Thyroid gland (tissue), 4 donors: ENCODE results near the gene TCF7.

ENCODE experiments used
- CTCF ChIP-seq, 6 experiments: fragments of 200-600 bp in 3 of 6; fragments of 450-650 bp in 3 of 6; sonication (generic) in 3 of 6; IDR thresholded peaks; one replicate each; pipeline ENCODE4 v1.5.1; 2016 to 2019; ENCODE audit warnings: antibody characterized with exemption in 6 of 6, mild to moderate bottlenecking in 2 of 6, inconsistent platforms in 1 of 6, moderate library complexity in 1 of 6
- POLR2A ChIP-seq, 2 donors: fragments of 450-650 bp; IDR thresholded peaks; one replicate each; pipeline ENCODE4 v1.6.1; 2017; ENCODE audit warnings: antibody characterized with exemption in 2 of 2, mild to moderate bottlenecking in 2 of 2, moderate library complexity in 1 of 2

- TF ChIP-seq POLR2A (IDR thresholded peaks at IDR 0.05): no peak
- no peak for TF ChIP-seq CTCF (IDR thresholded peaks at IDR 0.05)
Measured at GRCh38 chr5:134139891-134140469, 25.5 kb downstream of the TCF7 start.
